ENCODE measurements around the gene C11orf21. TPM values are rescaled to one million over a fixed set of nuclear protein-coding genes. Genes with fewer than 3 reads are reported as not detected.

The C11orf21 gene
- total and polyA plus RNA-seq, 10 of the 15 experiments (the other 5 are each of a cell fraction or from before 2014, with no cell fraction given): 0.04 to 0.26 (median 0.11) TPM; not detected in 7

DNA sequence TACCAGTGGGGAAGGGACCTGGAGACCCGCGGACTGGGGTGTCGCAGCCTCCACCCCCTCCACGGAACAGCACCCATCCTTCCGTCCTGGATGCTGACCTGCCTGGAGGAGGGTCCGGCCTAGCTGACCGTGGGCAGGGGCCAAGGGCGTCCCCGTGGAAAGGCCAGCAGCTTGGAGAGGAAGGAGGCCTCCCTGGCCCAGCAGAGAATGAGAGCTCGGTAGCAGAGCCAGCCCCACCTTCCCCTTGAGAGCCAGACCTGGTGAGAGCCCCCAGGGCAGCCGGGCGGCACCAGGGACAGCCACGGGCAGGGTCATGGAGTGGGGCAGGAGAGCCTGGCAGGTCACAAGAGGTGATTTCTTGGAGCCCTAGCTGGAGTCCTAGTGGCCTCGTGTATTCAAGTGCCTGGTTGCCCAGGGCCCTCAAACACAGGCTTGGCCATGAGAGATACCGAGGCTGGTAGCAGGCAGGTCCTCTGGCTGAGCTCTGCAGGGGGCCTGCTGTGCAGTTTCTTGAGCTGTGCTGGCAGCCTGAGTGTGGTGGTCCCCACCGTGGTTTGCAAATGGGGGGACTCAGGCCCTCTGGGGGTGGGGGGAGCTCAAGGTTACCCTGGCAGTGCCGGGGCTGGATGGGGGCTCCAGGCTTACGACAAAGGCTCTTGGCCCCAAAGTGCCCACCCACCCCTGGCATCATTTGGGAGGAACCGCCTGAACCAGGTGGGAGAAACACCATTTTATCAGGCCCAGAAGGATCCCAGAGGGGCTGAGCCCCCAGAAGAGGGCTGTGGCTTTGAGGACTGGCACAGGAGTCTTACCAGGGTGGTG, 7.7 kb upstream of the C11orf21 start (continued):
- TF ChIP-seq, protein P1, sequence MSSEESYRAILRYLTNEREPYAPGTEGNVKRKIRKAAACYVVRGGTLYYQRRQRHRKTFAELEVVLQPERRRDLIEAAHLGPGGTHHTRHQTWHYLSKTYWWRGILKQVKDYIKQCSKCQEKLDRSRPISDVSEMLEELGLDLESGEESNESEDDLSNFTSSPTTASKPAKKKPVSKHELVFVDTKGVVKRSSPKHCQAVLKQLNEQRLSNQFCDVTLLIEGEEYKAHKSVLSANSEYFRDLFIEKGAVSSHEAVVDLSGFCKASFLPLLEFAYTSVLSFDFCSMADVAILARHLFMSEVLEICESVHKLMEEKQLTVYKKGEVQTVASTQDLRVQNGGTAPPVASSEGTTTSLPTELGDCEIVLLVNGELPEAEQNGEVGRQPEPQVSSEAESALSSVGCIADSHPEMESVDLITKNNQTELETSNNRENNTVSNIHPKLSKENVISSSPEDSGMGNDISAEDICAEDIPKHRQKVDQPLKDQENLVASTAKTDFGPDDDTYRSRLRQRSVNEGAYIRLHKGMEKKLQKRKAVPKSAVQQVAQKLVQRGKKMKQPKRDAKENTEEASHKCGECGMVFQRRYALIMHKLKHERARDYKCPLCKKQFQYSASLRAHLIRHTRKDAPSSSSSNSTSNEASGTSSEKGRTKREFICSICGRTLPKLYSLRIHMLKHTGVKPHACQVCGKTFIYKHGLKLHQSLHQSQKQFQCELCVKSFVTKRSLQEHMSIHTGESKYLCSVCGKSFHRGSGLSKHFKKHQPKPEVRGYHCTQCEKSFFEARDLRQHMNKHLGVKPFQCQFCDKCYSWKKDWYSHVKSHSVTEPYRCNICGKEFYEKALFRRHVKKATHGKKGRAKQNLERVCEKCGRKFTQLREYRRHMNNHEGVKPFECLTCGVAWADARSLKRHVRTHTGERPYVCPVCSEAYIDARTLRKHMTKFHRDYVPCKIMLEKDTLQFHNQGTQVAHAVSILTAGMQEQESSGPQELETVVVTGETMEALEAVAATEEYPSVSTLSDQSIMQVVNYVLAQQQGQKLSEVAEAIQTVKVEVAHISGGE (CRISPR knock-in tag; IDR thresholded peaks at IDR 0.05): no peak
- TF ChIP-seq ZNF274 (IDR thresholded peaks at IDR 0.05; ENCODE audit: insufficient read depth, insufficient read length) (no peak), ESRRA (IDR thresholded peaks at IDR 0.05; ENCODE audit: low read length) (no peak)

DNA sequence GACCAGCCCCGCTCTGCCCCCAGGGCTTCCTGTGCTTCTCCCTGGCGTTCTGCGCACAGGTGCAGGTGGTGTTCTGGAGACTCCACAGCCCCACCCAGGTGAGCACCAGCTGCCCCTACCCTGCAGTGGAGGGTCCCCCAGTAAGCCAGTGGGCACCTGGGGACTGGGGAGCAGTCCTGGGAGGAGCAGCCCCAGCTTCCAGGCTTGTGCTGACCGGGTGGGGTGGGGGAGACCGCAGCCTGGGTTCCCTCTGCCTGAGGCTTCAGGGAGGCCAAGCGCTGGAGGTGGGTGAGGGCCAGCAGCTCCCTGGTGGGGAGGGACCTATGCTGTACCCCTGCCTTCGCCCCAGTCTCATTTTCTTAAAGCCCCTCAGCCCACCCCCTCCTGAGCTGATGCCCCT, 7.0 kb upstream of the C11orf21 start:
- H3K4me3 ChIP-seq: no peak overlapping the region
- H3K9ac ChIP-seq (ENCODE audit: control insufficient read depth, insufficient read depth, low read length): no peak overlapping the region
- H3K9me3 ChIP-seq (replicated peaks; ENCODE audit: control insufficient read depth, insufficient read depth, low read length): no peaks in the 10 kb centered on the region
- no peaks in the 10 kb centered on the region for H3K27me3 ChIP-seq (replicated peaks in 1 of 2; ENCODE audit: control insufficient read depth in 2 of 2, insufficient read depth in 2 of 2, low read length in 1 of 2)
- ChIA-PET POLR2A (no interaction called here), CTCF (interaction anchor here (3.2 kb wide), 1 partner anchor 112 kb away, joined by 19 read pairs; no protein-coding TSS in a partner anchor), RAD21 (ENCODE audit: unreplicated experiment) (interaction anchor here (0.5 to 1.2 kb wide), 2 partner anchors 110 to 111 kb away, joined by 3 read pairs; no protein-coding TSS in a partner anchor), SMC1A (ENCODE audit: uncharacterized antibody, unreplicated experiment) (interaction anchor here (0.7 to 1.0 kb wide), 2 partner anchors 111 to 112 kb away, joined by 3 to 4 read pairs; no protein-coding TSS in a partner anchor)
- no peaks in the 10 kb centered on the region for H3K79me2 ChIP-seq (ENCODE audit: control insufficient read depth, insufficient read depth, low read length)
- no peak overlapping the region for H2AFZ ChIP-seq (ENCODE audit: control insufficient read depth, low read depth, low read length)
- FAIRE-seq: no peak
- no TSS peak for BruUV-seq (replicated peaks)
- H3K4me1 ChIP-seq (ENCODE audit: control insufficient read depth, insufficient read depth, low read length): no peaks in the 10 kb centered on the region
- H3K4me2 ChIP-seq (ENCODE audit: control insufficient read depth, insufficient read depth): no peak overlapping the region
- no peak for ATAC-seq
- no peaks in the 10 kb centered on the region for H3K36me3 ChIP-seq (ENCODE audit: control insufficient read depth in 2 of 2, insufficient read depth in 2 of 2, low read length in 1 of 2)
- in situ Hi-C loops (cut with MboI): no loop called here
- H3K27ac ChIP-seq (ENCODE audit: control insufficient read depth, insufficient read depth): no peak overlapping the region
- intact Hi-C loops (cut with micrococcal nuclease; ENCODE audit: unreplicated experiment): no loop called here
- WGBS (ENCODE audit: insufficient coverage, insufficient replicate concordance, low lambda C conversion rate, missing lambda C conversion rate): 28% methylated on average over 7 of the region's 7 CpGs
- H4K20me1 ChIP-seq (ENCODE audit: control insufficient read depth, insufficient read depth): no peaks in the 10 kb centered on the region
- no peak for DNase-seq (ENCODE audit: low read depth, low spot score)
- TF ChIP-seq BCL11A (IDR thresholded peaks at IDR 0.05; ENCODE audit: low read depth, low read length) (no peak), LARP7 (IDR thresholded peaks at IDR 0.05) (no peak), RELA (IDR thresholded peaks at IDR 0.05; ENCODE audit: borderline replicate concordance, partially characterized antibody) (no peak)
- TF ChIP-seq, protein P2, sequence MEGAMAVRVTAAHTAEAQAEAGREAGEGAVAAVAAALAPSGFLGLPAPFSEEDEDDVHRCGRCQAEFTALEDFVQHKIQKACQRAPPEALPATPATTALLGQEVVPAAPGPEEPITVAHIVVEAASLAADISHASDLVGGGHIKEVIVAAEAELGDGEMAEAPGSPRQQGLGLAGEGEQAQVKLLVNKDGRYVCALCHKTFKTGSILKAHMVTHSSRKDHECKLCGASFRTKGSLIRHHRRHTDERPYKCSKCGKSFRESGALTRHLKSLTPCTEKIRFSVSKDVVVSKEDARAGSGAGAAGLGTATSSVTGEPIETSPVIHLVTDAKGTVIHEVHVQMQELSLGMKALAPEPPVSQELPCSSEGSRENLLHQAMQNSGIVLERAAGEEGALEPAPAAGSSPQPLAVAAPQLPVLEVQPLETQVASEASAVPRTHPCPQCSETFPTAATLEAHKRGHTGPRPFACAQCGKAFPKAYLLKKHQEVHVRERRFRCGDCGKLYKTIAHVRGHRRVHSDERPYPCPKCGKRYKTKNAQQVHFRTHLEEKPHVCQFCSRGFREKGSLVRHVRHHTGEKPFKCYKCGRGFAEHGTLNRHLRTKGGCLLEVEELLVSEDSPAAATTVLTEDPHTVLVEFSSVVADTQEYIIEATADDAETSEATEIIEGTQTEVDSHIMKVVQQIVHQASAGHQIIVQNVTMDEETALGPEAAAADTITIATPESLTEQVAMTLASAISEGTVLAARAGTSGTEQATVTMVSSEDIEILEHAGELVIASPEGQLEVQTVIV (IDR thresholded peaks at IDR 0.05; ENCODE audit: borderline replicate concordance, partially characterized antibody): no peak
- TF ChIP-seq, protein P3, sequence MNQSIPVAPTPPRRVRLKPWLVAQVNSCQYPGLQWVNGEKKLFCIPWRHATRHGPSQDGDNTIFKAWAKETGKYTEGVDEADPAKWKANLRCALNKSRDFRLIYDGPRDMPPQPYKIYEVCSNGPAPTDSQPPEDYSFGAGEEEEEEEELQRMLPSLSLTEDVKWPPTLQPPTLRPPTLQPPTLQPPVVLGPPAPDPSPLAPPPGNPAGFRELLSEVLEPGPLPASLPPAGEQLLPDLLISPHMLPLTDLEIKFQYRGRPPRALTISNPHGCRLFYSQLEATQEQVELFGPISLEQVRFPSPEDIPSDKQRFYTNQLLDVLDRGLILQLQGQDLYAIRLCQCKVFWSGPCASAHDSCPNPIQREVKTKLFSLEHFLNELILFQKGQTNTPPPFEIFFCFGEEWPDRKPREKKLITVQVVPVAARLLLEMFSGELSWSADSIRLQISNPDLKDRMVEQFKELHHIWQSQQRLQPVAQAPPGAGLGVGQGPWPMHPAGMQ (IDR thresholded peaks at IDR 0.05; ENCODE audit: borderline replicate concordance): no peak
- TF ChIP-seq, protein P4, sequence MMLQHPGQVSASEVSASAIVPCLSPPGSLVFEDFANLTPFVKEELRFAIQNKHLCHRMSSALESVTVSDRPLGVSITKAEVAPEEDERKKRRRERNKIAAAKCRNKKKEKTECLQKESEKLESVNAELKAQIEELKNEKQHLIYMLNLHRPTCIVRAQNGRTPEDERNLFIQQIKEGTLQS (IDR thresholded peaks at IDR 0.05; ENCODE audit: borderline replicate concordance, extremely low read depth, low read depth, low read length): no peak
